Measurements from ENCODE around the gene TRIM52. TPM values are rescaled to one million over a fixed set of nuclear protein-coding genes. Genes with fewer than 3 reads are reported as not detected.

Gene TRIM52
- total RNA-seq, 2 donors from 2014 or later, result 9.8 to 13.5 TPM

DNA sequence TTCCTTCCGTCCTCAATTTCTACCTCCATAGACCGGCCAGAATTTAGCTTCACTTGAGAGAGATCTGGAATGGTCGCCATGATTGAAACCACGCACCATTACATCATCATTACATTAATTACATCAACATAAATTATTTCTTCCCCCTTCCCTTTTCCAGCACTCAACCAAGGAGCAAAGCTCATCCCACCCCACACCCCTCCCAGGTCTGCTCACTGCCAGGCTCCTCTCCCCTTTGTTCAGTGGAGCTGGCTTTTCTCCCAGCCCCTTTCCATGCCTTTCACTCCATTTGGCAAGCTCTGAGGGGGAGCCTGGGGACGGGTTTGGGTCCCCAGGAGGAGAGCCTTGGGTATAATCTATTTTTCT is 25.6 kb downstream of the TRIM52 start:
- H3K27ac ChIP-seq, result no peak overlapping the region

GRCh38 chr5:181234455-181235306 is 26.3 kb downstream of the TRIM52 start:
- intact Hi-C loops (cut with DNase I), result no loop called here
- Histone ChIP-seq H3K9ac (ENCODE audit: low read depth in 2 of 2, low read length in 2 of 2) (no peak overlapping the region), H3K36me3 (peaks cover 28% of the 10 kb centered on the region), H3K4me1 (no peaks in the 10 kb centered on the region), H3K4me3 (no peak overlapping the region), H3K27ac (no peak overlapping the region), H3K9me3 (no peaks in the 10 kb centered on the region), H3K27me3 (no peaks in the 10 kb centered on the region)
- TF ChIP-seq, protein P1, sequence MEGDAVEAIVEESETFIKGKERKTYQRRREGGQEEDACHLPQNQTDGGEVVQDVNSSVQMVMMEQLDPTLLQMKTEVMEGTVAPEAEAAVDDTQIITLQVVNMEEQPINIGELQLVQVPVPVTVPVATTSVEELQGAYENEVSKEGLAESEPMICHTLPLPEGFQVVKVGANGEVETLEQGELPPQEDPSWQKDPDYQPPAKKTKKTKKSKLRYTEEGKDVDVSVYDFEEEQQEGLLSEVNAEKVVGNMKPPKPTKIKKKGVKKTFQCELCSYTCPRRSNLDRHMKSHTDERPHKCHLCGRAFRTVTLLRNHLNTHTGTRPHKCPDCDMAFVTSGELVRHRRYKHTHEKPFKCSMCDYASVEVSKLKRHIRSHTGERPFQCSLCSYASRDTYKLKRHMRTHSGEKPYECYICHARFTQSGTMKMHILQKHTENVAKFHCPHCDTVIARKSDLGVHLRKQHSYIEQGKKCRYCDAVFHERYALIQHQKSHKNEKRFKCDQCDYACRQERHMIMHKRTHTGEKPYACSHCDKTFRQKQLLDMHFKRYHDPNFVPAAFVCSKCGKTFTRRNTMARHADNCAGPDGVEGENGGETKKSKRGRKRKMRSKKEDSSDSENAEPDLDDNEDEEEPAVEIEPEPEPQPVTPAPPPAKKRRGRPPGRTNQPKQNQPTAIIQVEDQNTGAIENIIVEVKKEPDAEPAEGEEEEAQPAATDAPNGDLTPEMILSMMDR (IDR thresholded peaks at IDR 0.05), result no peak
- DNase-seq, result no peak

More for the DNA sequence above, 25.6 kb downstream of the TRIM52 start:
- intact Hi-C loops (cut with DNase I), result no loop called here
- peaks cover 33% of the 10 kb centered on the region for H3K36me3 ChIP-seq
- no peaks in the 10 kb centered on the region for H3K27me3 ChIP-seq
- no peak for DNase-seq
- TF ChIP-seq, protein P1 (IDR thresholded peaks at IDR 0.05), result no peak
- no peaks in the 10 kb centered on the region for H3K4me1 ChIP-seq
- no peak overlapping the region for H3K4me3 ChIP-seq
- no peaks in the 10 kb centered on the region for H3K9me3 ChIP-seq
- H3K9ac ChIP-seq (ENCODE audit: low read depth in 2 of 2, low read length in 2 of 2), result no peak overlapping the region

DNA sequence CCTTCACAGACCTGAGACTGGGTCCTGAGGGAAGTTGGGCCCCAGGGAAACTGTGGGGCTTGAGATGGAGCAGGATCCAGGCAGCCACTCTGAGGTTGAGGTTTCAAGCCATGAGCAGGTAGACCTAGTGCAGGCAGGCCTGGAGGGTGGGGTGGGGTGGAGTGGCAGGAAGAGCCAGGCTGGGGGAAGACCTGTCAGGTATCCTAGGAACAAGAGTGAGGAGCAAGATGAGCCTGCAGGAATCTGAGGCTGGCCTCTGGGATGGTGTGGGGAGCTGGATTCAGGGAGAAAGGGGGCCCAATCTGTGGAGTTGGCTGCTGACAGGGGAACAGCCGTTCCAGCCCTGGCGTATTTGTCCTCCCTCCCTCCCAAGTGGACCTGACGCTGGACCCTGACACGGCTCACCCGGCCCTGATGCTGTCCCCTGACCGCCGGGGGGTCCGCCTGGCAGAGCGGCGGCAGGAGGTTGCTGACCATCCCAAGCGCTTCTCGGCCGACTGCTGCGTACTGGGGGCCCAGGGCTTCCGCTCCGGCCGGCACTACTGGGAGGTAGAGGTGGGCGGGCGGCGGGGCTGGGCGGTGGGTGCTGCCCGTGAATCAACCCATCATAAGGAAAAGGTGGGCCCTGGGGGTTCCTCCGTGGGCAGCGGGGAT is 27.0 kb downstream of the TRIM52 start:
- intact Hi-C loops (cut with DNase I), result no loop called here
- no peak for DNase-seq
- Histone ChIP-seq H3K27me3 (no peaks in the 10 kb centered on the region), H3K27ac (no peak overlapping the region), H3K36me3 (peaks cover 21% of the 10 kb centered on the region), H3K9me3 (no peaks in the 10 kb centered on the region), H3K4me1 (no peaks in the 10 kb centered on the region), H3K9ac (ENCODE audit: low read depth in 2 of 2, low read length in 2 of 2) (no peak overlapping the region), H3K4me3 (no peak overlapping the region)
- TF ChIP-seq, protein P1 (IDR thresholded peaks at IDR 0.05), result no peak

DNA sequence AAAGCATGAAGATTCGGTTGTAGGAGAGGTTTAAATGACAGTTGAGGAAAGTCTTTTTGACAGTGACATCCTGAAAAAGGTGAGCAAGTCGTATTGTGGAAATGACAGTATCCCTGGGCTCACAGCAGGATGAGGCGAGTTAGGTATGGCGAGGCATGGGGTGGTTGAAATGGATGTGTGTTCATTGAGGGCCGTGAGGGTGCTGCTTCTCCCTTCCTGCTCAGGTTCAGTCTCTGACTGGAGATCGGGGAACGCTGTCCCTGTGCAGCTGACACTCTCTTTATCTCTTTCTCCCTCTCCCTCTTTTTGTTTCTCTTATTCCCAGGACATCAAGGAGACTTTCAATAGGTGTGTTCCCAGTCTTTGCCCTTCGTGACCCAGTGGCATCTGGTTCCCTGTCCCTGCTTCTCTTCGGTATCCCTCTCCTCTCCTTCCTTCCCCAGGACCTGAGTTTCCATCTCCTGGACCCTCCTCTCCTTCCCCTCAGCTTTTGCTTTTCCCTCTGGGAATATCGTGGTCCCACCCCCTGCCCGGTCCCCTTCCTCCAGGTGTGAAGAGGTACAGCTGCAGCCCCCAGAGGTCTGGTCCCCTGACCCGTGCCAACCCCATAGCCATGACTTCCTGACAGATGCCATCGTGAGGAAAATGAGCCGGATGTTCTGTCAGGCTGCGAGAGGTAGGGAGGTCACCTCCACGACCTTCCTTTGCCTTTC is 27.7 kb downstream of the TRIM52 start:
- Histone ChIP-seq H3K4me3 (no peak overlapping the region), H3K36me3 (peaks cover 19% of the 10 kb centered on the region), H3K9me3 (no peaks in the 10 kb centered on the region), H3K4me1 (no peaks in the 10 kb centered on the region), H3K27ac (no peak overlapping the region), H3K27me3 (no peaks in the 10 kb centered on the region), H3K9ac (ENCODE audit: low read depth in 2 of 2, low read length in 2 of 2) (no peak overlapping the region)
- no peak for DNase-seq
- TF ChIP-seq, protein P1 (IDR thresholded peaks at IDR 0.05), result no peak
- intact Hi-C loops (cut with DNase I), result no loop called here

DNA sequence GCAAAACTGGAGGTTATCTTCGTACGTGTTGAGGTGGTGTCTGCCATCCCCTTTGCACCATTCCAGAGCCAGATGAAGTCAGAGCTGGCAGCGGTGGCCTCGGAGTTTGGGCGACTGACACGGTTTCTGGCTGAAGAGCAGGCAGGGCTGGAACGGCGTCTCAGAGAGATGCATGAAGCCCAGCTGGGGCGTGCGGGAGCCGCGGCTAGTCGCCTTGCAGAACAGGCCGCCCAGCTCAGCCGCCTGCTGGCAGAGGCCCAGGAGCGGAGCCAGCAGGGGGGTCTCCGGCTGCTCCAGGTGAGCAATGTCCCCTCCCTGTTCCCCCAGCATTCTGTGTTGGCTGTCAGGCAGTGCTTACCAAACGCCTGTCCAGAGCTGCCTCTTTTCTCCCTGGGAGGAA is 28.4 kb downstream of the TRIM52 start:
- H3K27me3 ChIP-seq, result no peaks in the 10 kb centered on the region
- no peaks in the 10 kb centered on the region for H3K4me1 ChIP-seq
- DNase-seq, result no peak
- no peak overlapping the region for H3K4me3 ChIP-seq
- intact Hi-C loops (cut with DNase I), result no loop called here
- H3K9me3 ChIP-seq, result no peaks in the 10 kb centered on the region
- no peak overlapping the region for H3K9ac ChIP-seq (ENCODE audit: low read depth in 2 of 2, low read length in 2 of 2)
- peaks cover 13% of the 10 kb centered on the region for H3K36me3 ChIP-seq
- TF ChIP-seq, protein P1 (IDR thresholded peaks at IDR 0.05), result no peak
- no peak overlapping the region for H3K27ac ChIP-seq
